SK-N-MC (cell line): ENCODE data around the gene RNF166.

Experiments
- EZH2 ChIP-seq: fragments of 200-600 bp; sonication (generic); IDR thresholded peaks from one replicate; pipeline ENCODE4 v1.6.1; 2017; ENCODE audit warnings: antibody characterized with exemption
- FOXP2 ChIP-seq: optimal IDR thresholded peaks from 2 replicates; pipeline ENCODE3; 2011; ENCODE audit warnings: mild to moderate bottlenecking, moderate library complexity; ENCODE audit not compliant: insufficient read depth; ENCODE audit errors: extremely low read length, control extremely low read depth
- POLR2AphosphoS5 ChIP-seq: IDR thresholded peaks from 2 replicates; pipeline ENCODE4 v1.6.1; 2012; ENCODE audit warnings: mild to moderate bottlenecking, low read depth, low read length, borderline replicate concordance

DNA sequence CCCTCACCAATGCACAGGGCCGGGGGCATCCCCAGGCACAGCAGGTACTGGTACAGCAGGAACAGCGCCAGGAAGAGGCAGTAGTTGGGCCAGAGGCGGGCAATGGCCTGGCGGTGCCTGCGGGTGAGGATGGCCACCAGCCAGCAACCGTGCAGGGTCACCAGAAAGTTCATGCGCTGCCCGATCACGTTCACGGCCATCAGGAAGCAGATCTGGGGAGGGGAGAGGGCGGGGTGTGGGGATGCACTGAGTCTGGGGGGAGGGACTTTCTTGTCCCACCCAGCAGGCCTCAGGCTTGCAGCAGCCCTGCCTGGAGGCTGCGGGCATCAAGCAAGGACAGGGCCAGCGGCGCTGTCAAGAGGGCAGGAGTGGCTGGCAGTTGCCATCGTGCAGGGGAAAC is 25.5 kb upstream of the RNF166 start:
- TF ChIP-seq POLR2AphosphoS5 (no peak), EZH2 (no peak), FOXP2 (no peak)
